ENCODE measurements around the gene JPT1.

DNA sequence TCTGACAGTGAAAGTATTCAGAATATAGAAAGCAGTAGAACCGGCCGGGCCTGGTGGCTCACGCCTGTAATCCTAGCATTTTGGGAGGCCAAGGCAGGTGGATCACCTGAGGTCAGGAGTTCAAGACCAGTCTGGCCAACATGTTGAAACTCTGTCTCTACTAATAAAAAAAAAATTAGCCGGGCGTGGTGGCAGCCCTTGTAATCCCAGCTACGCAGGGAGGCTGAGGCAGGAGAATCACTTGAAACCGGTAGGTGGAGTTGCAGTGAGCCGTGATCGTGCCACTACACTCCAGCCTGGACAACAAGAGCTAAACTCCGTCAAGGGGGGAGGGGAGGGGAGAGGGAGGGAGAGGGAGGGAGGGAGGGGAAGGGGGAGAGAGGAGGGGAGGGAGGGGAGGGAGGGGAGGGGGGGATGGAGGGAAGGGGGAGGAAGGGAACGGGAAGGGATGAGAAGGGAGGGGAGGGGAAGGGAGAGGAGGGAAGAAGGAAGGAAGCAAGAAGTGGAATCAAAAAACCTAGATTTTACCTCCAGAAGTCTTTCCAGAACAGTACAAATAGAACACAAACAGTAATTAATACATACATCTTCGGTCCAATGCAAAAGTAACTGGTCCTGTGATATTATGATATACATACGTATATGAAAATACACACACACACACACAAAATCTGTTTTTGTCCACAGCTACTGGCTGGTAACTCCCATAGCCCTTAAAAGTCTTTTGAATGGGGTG lies 11.9 kb downstream of the JPT1 start:
- TF ChIP-seq CTCF (IDR thresholded peaks at IDR 0.05) = no peak
- no peak for TF ChIP-seq EP300 (IDR thresholded peaks at IDR 0.05)

Measured in stomach (tissue), 4 donors.